ENCODE results near the gene NOL4L. TPM values are rescaled to one million over a fixed set of nuclear protein-coding genes. Genes with fewer than 3 reads are reported as not detected.

Gene NOL4L
- total RNA-seq, 1 donor from 2014 or later = 3.5 TPM

- intact Hi-C loops (cut with DNase I) = no loop called here
- peak; percentile 57 for DNase-seq
- peak; percentile 79 for ATAC-seq (ENCODE audit: poor library complexity)
These were observed 48.9 kb downstream of the NOL4L start for GRCh38 chr20:32535953-32536823.

GRCh38 chr20:32535316-32535952, 49.7 kb downstream of the NOL4L start:
- DNase-seq (no peak), ATAC-seq (ENCODE audit: poor library complexity) (no peak)
- intact Hi-C loops (cut with DNase I) = no loop called here

- intact Hi-C loops (cut with DNase I) = no loop called here
- no peak for ATAC-seq (ENCODE audit: poor library complexity)
- no peak for DNase-seq
These were observed 50.4 kb downstream of the NOL4L start for GRCh38 chr20:32534661-32535240.

- intact Hi-C loops (cut with DNase I) = no loop called here
- ATAC-seq (ENCODE audit: poor library complexity) = no peak
- DNase-seq = no peak
These were observed 51.4 kb downstream of the NOL4L start for GRCh38 chr20:32533732-32534131.

- no peak for ATAC-seq (ENCODE audit: poor library complexity)
- no peak for DNase-seq
- intact Hi-C loops (cut with DNase I) = no loop called here
These were observed 52.9 kb downstream of the NOL4L start for GRCh38 chr20:32532246-32532645.

GRCh38 chr20:32528905-32529670, 56.0 kb downstream of the NOL4L start:
- DNase-seq (no peak), ATAC-seq (ENCODE audit: poor library complexity) (no peak)
- intact Hi-C loops (cut with DNase I) = no loop called here

- peak; percentile 77 for DNase-seq
- ATAC-seq (ENCODE audit: poor library complexity) = peak; percentile 92
- intact Hi-C loops (cut with DNase I) = no loop called here
These were observed 56.8 kb downstream of the NOL4L start for GRCh38 chr20:32528171-32528891.

- peak; percentile 59 for DNase-seq
- ATAC-seq (ENCODE audit: poor library complexity) = no peak
- intact Hi-C loops (cut with DNase I) = no loop called here
These were observed 57.6 kb downstream of the NOL4L start for GRCh38 chr20:32527447-32528055.

- ATAC-seq (ENCODE audit: poor library complexity) = no peak
These were observed 58.1 kb downstream of the NOL4L start for GRCh38 chr20:32527052-32527446.

GRCh38 chr20:32526541-32526940, 58.6 kb downstream of the NOL4L start:
- intact Hi-C loops (cut with DNase I) = no loop called here
- DNase-seq (no peak), ATAC-seq (ENCODE audit: poor library complexity) (no peak)

More at GRCh38 chr20:32527052-32527446, 58.1 kb downstream of the NOL4L start:
- intact Hi-C loops (cut with DNase I) = no loop called here
- DNase-seq = no peak

- DNase-seq (no peak), ATAC-seq (ENCODE audit: poor library complexity) (no peak)
- intact Hi-C loops (cut with DNase I) = no loop called here
These were observed 59.0 kb downstream of the NOL4L start for GRCh38 chr20:32526125-32526524.

- intact Hi-C loops (cut with DNase I) = no loop called here
- ATAC-seq (ENCODE audit: poor library complexity) (peak; percentile 77), DNase-seq (peak; percentile 88)
These were observed 60.2 kb downstream of the NOL4L start for GRCh38 chr20:32524829-32525501.

- intact Hi-C loops (cut with DNase I) = no loop called here
- ATAC-seq (ENCODE audit: poor library complexity) (no peak), DNase-seq (no peak)
These were observed 61.4 kb downstream of the NOL4L start for GRCh38 chr20:32523613-32524213.

- intact Hi-C loops (cut with DNase I) = no loop called here
- DNase-seq (no peak), ATAC-seq (ENCODE audit: poor library complexity) (no peak)
These were observed 62.1 kb downstream of the NOL4L start for GRCh38 chr20:32522776-32523612.

- intact Hi-C loops (cut with DNase I) = no loop called here
- DNase-seq = no peak
- no peak for ATAC-seq (ENCODE audit: poor library complexity)
These were observed 62.7 kb downstream of the NOL4L start for GRCh38 chr20:32522526-32522775.

- peak; percentile 83 for ATAC-seq (ENCODE audit: poor library complexity)
- intact Hi-C loops (cut with DNase I) = loop anchor here (1.0 kb wide), 1 partner anchor 130 kb away; no protein-coding TSS in a partner anchor
- peak; percentile 72 for DNase-seq
These were observed 63.2 kb downstream of the NOL4L start for GRCh38 chr20:32521780-32522525.
